H1 (cell line): Measurements from ENCODE around the gene TCHP. TPM values are rescaled to one million over a fixed set of nuclear protein-coding genes. Genes with fewer than 3 reads are reported as not detected.

ENCODE experiments used
- CTCF ChIA-PET: fragments of 300-600 bp; sonication (Branson Sonifier 250); formaldehyde crosslinking; loops from one replicate; lab custom pipeline; 2021; ENCODE audit not compliant: partially characterized antibody; lab: Charles Lee
- POLR2A ChIA-PET: fragments of 300-600 bp; sonication (Branson Sonifier 250); formaldehyde crosslinking; loops from one replicate; lab custom pipeline; 2021; ENCODE audit warnings: inconsistent platforms; ENCODE audit not compliant: partially characterized antibody; lab: Charles Lee
- DNase-seq, 2 experiments: peaks; one replicate each; pipeline versions ENCODE4 v3.0.0 to v3.0.0-alpha.2; 2010 to 2022; ENCODE audit warnings: low spot score in 2 of 2, low read depth in 1 of 2, mixed read lengths in 1 of 2
- FAIRE-seq: peaks from 2 replicates; lab custom pipeline; 2011; peaks lifted over from hg19 to GRCh38; lab: Jason Lieb, UNC
- H2AFZ ChIP-seq: 2 replicates; pipeline ENCODE4 v1.8.1; 2012; ENCODE audit warnings: low read length, inconsistent platforms
- H2AK5ac ChIP-seq: 2 replicates; pipeline ENCODE4 v1.6.1; 2013; ENCODE audit warnings: low read depth, low read length
- H2BK120ac ChIP-seq: replicated peaks from 2 replicates; pipeline ENCODE3; 2013; ENCODE audit warnings: low read depth, low read length, inconsistent platforms
- H2BK12ac ChIP-seq: 2 replicates; pipeline ENCODE4 v1.6.1; 2013; ENCODE audit warnings: low read depth, low read length
- H2BK15ac ChIP-seq: 2 replicates; pipeline ENCODE4 v1.6.1; 2013; ENCODE audit warnings: low read length
- H2BK20ac ChIP-seq: 2 replicates; pipeline ENCODE4 v1.6.1; 2013; ENCODE audit warnings: low read length
- H2BK5ac ChIP-seq: 2 replicates; pipeline ENCODE4 v1.6.1; 2013; ENCODE audit warnings: low read depth, low read length
- H3K14ac ChIP-seq: 2 replicates; pipeline ENCODE4 v1.6.1; 2013; ENCODE audit warnings: inconsistent platforms; ENCODE audit not compliant: insufficient read length
- H3K18ac ChIP-seq: 2 replicates; pipeline ENCODE4 v1.6.1; 2013; ENCODE audit warnings: low read length; ENCODE audit errors: extremely low read depth
- H3K23ac ChIP-seq: 2 replicates; pipeline ENCODE4 v1.6.1; 2013; ENCODE audit warnings: inconsistent platforms; ENCODE audit not compliant: insufficient read length
- H3K23me2 ChIP-seq: 2 replicates; pipeline ENCODE4 v1.6.1; 2013; ENCODE audit warnings: low read depth, low read length
- H3K27ac ChIP-seq: 2 replicates; pipeline ENCODE4 v1.6.1; 2011; ENCODE audit warnings: low read depth, low read length, inconsistent platforms
- H3K27me3 ChIP-seq, 4 experiments: replicated peaks in 1 of 4; 1 replicate in 1 of 4; 2 replicates in 3 of 4; pipeline versions ENCODE4 v1.6.1 to v1.8.1; 2011 to 2013; ENCODE audit warnings: low read length in 3 of 4, mild to moderate bottlenecking in 3 of 4, inconsistent platforms in 2 of 4, mixed read lengths in 2 of 4, moderate library complexity in 1 of 4; ENCODE audit not compliant: control insufficient read depth in 3 of 4, insufficient read depth in 3 of 4; ENCODE audit errors: extremely low read depth in 1 of 4
- H3K36me3 ChIP-seq, 4 experiments: 2 replicates each; pipeline versions ENCODE4 v1.6.1 to v1.8.1; 2011 to 2013; ENCODE audit warnings: mild to moderate bottlenecking in 4 of 4, low read length in 3 of 4, moderate library complexity in 2 of 4, control low read depth in 1 of 4, inconsistent platforms in 1 of 4; ENCODE audit not compliant: insufficient read depth in 4 of 4, control insufficient read depth in 2 of 4
- H3K4ac ChIP-seq: replicated peaks from 2 replicates; pipeline ENCODE3; 2013; ENCODE audit warnings: low read length, low read depth, mixed read lengths, inconsistent platforms; ENCODE audit not compliant: insufficient read length
- H3K4me1 ChIP-seq, 4 experiments: replicated peaks in 1 of 4; 1 replicate in 1 of 4; 2 replicates in 3 of 4; pipeline versions ENCODE4 v1.6.1 to v1.8.1; 2011 to 2013; ENCODE audit warnings: low read length in 3 of 4, inconsistent platforms in 2 of 4, mixed read lengths in 1 of 4; ENCODE audit not compliant: insufficient read depth in 4 of 4, control insufficient read depth in 3 of 4
- H3K4me2 ChIP-seq, 2 experiments: 2 replicates each; pipeline versions ENCODE4 v1.6.1 to v1.8.1; 2011 to 2013; ENCODE audit warnings: low read depth in 2 of 2, low read length in 2 of 2, control low read depth in 1 of 2, inconsistent platforms in 1 of 2, mild to moderate bottlenecking in 1 of 2; ENCODE audit not compliant: insufficient read depth in 1 of 2
- H3K4me3 ChIP-seq, 4 experiments: fragments of 200-600, 300-600 bp in 1 of 4; sonication (generic), shearing (Covaris generic), sonication (Bioruptor Twin) in 1 of 4; 2 replicates each; pipeline versions ENCODE4 v1.5.1 to v1.8.1; 2011 to 2016; ENCODE audit warnings: low read length in 4 of 4, low read depth in 3 of 4, control low read depth in 2 of 4, inconsistent platforms in 2 of 4, mild to moderate bottlenecking in 2 of 4, mixed read lengths in 1 of 4, moderate library complexity in 1 of 4; ENCODE audit not compliant: insufficient read depth in 2 of 4; ENCODE audit errors: extremely low read depth in 1 of 4
- H3K56ac ChIP-seq: replicated peaks from 2 replicates; pipeline ENCODE3; 2013; ENCODE audit warnings: low read depth, mild to moderate bottlenecking, mixed read lengths, low read length, inconsistent platforms; ENCODE audit not compliant: insufficient read length
- H3K79me1 ChIP-seq: 2 replicates; pipeline ENCODE4 v1.6.1; 2013; ENCODE audit warnings: low read depth, low read length, control low read depth
- H3K79me2 ChIP-seq, 2 experiments: 2 replicates each; pipeline versions ENCODE4 v1.6.1 to v1.8.1; 2012 to 2013; ENCODE audit warnings: low read length in 2 of 2, mild to moderate bottlenecking in 2 of 2, inconsistent platforms in 1 of 2; ENCODE audit not compliant: insufficient read depth in 2 of 2, control insufficient read depth in 1 of 2
- H3K9ac ChIP-seq, 4 experiments: replicated peaks in 1 of 4; 1 replicate in 1 of 4; 2 replicates in 3 of 4; pipeline versions ENCODE4 v1.6.1 to v1.8.1; 2011 to 2013; ENCODE audit warnings: low read depth in 3 of 4, low read length in 3 of 4, control low read depth in 2 of 4, mild to moderate bottlenecking in 2 of 4, moderate library complexity in 2 of 4, inconsistent platforms in 1 of 4; ENCODE audit errors: extremely low read depth in 1 of 4
- H3K9me3 ChIP-seq, 2 experiments: 2 replicates each; pipeline versions ENCODE4 v1.6.1 to v1.8.1; 2012 to 2013; ENCODE audit warnings: mild to moderate bottlenecking in 2 of 2, moderate library complexity in 2 of 2, control low read depth in 1 of 2, inconsistent platforms in 1 of 2, low read depth in 1 of 2, low read length in 1 of 2, mixed read lengths in 1 of 2; ENCODE audit not compliant: insufficient read depth in 2 of 2
- H4K20me1 ChIP-seq, 2 experiments: replicated peaks in 1 of 2; 2 replicates each; pipeline versions ENCODE3 to v1.8.1; 2011 to 2013; ENCODE audit warnings: inconsistent platforms in 2 of 2, low read length in 2 of 2, mild to moderate bottlenecking in 1 of 2; ENCODE audit not compliant: insufficient read depth in 2 of 2, control insufficient read depth in 1 of 2
- H4K5ac ChIP-seq: 2 replicates; pipeline ENCODE4 v1.6.1; 2013; ENCODE audit warnings: low read length, low read depth, mixed read lengths, inconsistent platforms; ENCODE audit not compliant: insufficient read length
- H4K8ac ChIP-seq: 2 replicates; pipeline ENCODE4 v1.8.0; 2013; ENCODE audit warnings: mild to moderate bottlenecking, moderate library complexity, low read length, inconsistent platforms; ENCODE audit not compliant: insufficient read depth; ENCODE audit errors: extremely low read depth
- H4K91ac ChIP-seq: replicated peaks from 2 replicates; pipeline ENCODE3; 2013; ENCODE audit warnings: low read length, mixed read lengths, inconsistent platforms; ENCODE audit not compliant: insufficient read length
- BRCA1 ChIP-seq: IDR thresholded peaks from 2 replicates; pipeline ENCODE4 v1.6.1; 2012; ENCODE audit warnings: low read depth, low read length, improper control_type of control experiment
- CBX5 ChIP-seq: fragments of 300-800, 300-1000 bp; sonication (generic); IDR thresholded peaks from 2 replicates; pipeline ENCODE4 v1.7.1; 2016; ENCODE audit warnings: antibody characterized with exemption, low read length, low read depth
- EGR1 ChIP-seq: IDR thresholded peaks from 2 replicates; pipeline ENCODE4 v1.6.1; 2011; ENCODE audit warnings: low read depth, low read length, borderline replicate concordance
- FOSL1 ChIP-seq: IDR thresholded peaks from 2 replicates; pipeline ENCODE4 v1.6.1; 2011; ENCODE audit warnings: mild to moderate bottlenecking, low read depth, low read length, moderate library complexity; ENCODE audit not compliant: insufficient read depth
- RFX5 ChIP-seq: IDR thresholded peaks from 2 replicates; pipeline ENCODE4 v1.6.1; 2011; ENCODE audit warnings: low read depth, low read length, improper control_type of control experiment, borderline replicate concordance
- SP1 ChIP-seq: IDR thresholded peaks from 2 replicates; pipeline ENCODE4 v1.6.1; 2011; ENCODE audit warnings: low read depth, low read length
- SP2 ChIP-seq: IDR thresholded peaks from 2 replicates; pipeline ENCODE4 v1.6.1; 2012; ENCODE audit warnings: mild to moderate bottlenecking, low read length, inconsistent platforms
- TAF1 ChIP-seq: IDR thresholded peaks from 2 replicates; pipeline ENCODE4 v1.6.1; 2011; ENCODE audit warnings: mild to moderate bottlenecking, low read depth, low read length
- WGBS, 2 experiments: shearing (Covaris generic) in 1 of 2; methylation state at CpG; one replicate each; pipeline versions ENCODE4 v1.1.6 to v1.1.7; 2013 to 2015; ENCODE audit warnings: low lambda C conversion rate in 2 of 2, mixed read lengths in 2 of 2, inconsistent platforms in 1 of 2, low coverage in 1 of 2, missing lambda C conversion rate in 1 of 2; ENCODE audit not compliant: insufficient replicate concordance in 2 of 2, insufficient coverage in 1 of 2, insufficient read length in 1 of 2; ENCODE audit errors: extremely low coverage in 1 of 2, missing lambda C conversion rate in 1 of 2; 5-methylcytosine and 5-hydroxymethylcytosine counted together
- polyA plus RNA-seq, 7 experiments: library from polyadenylated mRNA; depleted of rRNA in 3 of 7; stranded (reverse) in 5 of 7; unstranded in 2 of 7; fragments of >200 nt in 5 of 7; fragments of 200-250 nt in 2 of 7; gene quantifications; 1 replicate in 5 of 7; 2 replicates in 1 of 7; 4 replicates in 1 of 7; pipeline versions ENCODE4 v1.2.1 to v1.2.3, GENCODE V29; 2011 to 2013; ENCODE audit warnings: missing spikeins in 2 of 7, mixed read lengths in 2 of 7
- total RNA-seq: library from RNA; stranded (reverse); fragmentation: NEBNext Ultra II Directional; extraction: Animal tissue kit (Norgen Biotek cat#: 25700); gene quantifications from 2 replicates; pipeline ENCODE4 v1.2.1, GENCODE V29; 2021
- TF ChIP-seq, protein P1 (sequence below): IDR thresholded peaks from 2 replicates; pipeline ENCODE4 v1.6.1; 2012; ENCODE audit warnings: inconsistent platforms
- TF ChIP-seq, protein P2 (sequence below), 3 experiments: IDR thresholded peaks; 1 replicate in 2 of 3; 2 replicates in 1 of 3; pipeline versions ENCODE4 v1.5.1 to v1.6.1; 2011; ENCODE audit warnings: low read length in 3 of 3, mild to moderate bottlenecking in 3 of 3, inconsistent platforms in 2 of 3, low read depth in 1 of 3, moderate library complexity in 1 of 3; ENCODE audit not compliant: insufficient read depth in 1 of 3; ENCODE audit errors: control extremely low read depth in 1 of 3

Gene TCHP
- total and polyA plus RNA-seq, 2 of the 8 experiments (the other 6 are each of a cell fraction or from before 2014, with no cell fraction given) = 2.8 to 4.5 TPM

DNA sequence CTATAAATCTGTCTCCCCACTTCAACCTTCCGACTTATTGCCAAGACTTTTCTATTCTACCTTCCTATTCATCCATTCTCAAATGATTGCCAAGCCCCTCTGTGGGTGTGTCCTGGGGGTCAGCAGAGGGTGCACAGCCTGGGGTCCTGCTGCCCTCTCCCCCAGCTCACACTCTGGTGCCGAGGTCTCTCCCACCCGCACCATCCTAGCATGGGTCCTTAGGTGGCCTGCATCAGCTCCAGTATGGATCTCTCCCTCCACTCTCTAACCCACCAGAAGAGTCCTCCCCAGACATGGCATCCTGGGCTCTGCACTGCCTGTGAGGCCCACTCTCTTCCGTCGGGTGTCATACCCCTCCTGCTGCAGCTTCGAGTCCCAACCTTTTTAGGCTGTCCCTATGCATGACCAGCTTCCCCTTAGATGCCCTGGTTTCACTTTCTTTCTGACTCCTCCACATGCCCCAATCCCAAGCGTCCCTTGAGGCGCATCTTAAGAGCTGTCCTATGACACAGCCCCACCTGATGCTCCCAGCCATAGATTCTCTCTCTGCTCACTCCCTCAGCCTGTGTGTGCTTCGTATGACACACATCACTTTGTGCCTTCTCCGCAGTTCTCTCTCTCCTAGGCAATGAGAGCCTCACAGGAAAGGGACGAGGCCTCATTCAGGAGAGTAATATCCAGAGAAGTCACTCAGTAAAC lies 52.2 kb downstream of the TCHP start:
- FAIRE-seq (no peak), DNase-seq (no peak)
- Histone ChIP-seq H2AK5ac (no peak overlapping the region), H3K4ac (no peak overlapping the region), H3K9ac (no peak overlapping the region), H3K14ac (no peak overlapping the region), H3K23ac (no peak overlapping the region), H4K20me1 (no peaks in the 10 kb centered on the region), H4K5ac (no peak overlapping the region), H4K8ac (no peak overlapping the region), H2AFZ (no peak overlapping the region), H2BK15ac (no peak overlapping the region), H3K9me3 (no peaks in the 10 kb centered on the region), H2BK12ac (no peak overlapping the region), H3K36me3 (peaks cover 3 to 19% (median 10%) of the 10 kb centered on the region in 4 experiments; a peak in 6 of 8 replicates), H3K4me3 (no peak overlapping the region), H3K56ac (no peak overlapping the region), H4K91ac (no peak overlapping the region), H3K27ac (no peak overlapping the region), H3K79me2 (no peaks in the 10 kb centered on the region), H2BK120ac (no peak overlapping the region), H3K18ac (no peak overlapping the region), H2BK5ac (no peak overlapping the region), H3K4me2 (no peak overlapping the region), H3K4me1 (peaks cover 0 to 6% (median 0%) of the 10 kb centered on the region in 4 experiments; a peak in 2 of 7 replicates), H3K23me2 (no peaks in the 10 kb centered on the region), H3K27me3 (no peaks in the 10 kb centered on the region), H2BK20ac (no peak overlapping the region), H3K79me1 (no peaks in the 10 kb centered on the region)
- ChIA-PET CTCF (interaction anchor here (0.9 to 1.9 kb wide), 5 partner anchors 10 to 479 kb away, joined by 3 to 7 read pairs (median 3); no protein-coding TSS in a partner anchor), POLR2A (interaction anchor here (0.6 kb wide), 1 partner anchor 460 kb away, joined by 3 read pairs; no protein-coding TSS in a partner anchor)
- WGBS, 2 experiments = 95% methylated on average over 11 of the region's 11 CpGs; no CpG with 5 or more reads in 1 of the 2 experiments
- TF ChIP-seq SP1 (no peak), CBX5 (no peak), TAF1 (no peak), EGR1 (no peak), RFX5 (no peak), BRCA1 (no peak), FOSL1 (no peak), SP2 (no peak)
- TF ChIP-seq, protein P1, sequence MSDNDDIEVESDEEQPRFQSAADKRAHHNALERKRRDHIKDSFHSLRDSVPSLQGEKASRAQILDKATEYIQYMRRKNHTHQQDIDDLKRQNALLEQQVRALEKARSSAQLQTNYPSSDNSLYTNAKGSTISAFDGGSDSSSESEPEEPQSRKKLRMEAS = no peak
- TF ChIP-seq, protein P2, sequence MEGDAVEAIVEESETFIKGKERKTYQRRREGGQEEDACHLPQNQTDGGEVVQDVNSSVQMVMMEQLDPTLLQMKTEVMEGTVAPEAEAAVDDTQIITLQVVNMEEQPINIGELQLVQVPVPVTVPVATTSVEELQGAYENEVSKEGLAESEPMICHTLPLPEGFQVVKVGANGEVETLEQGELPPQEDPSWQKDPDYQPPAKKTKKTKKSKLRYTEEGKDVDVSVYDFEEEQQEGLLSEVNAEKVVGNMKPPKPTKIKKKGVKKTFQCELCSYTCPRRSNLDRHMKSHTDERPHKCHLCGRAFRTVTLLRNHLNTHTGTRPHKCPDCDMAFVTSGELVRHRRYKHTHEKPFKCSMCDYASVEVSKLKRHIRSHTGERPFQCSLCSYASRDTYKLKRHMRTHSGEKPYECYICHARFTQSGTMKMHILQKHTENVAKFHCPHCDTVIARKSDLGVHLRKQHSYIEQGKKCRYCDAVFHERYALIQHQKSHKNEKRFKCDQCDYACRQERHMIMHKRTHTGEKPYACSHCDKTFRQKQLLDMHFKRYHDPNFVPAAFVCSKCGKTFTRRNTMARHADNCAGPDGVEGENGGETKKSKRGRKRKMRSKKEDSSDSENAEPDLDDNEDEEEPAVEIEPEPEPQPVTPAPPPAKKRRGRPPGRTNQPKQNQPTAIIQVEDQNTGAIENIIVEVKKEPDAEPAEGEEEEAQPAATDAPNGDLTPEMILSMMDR (IDR thresholded peaks at IDR 0.05; ENCODE audit: control extremely low read depth in 1 of 3, insufficient read depth in 1 of 3, low read depth in 1 of 3, low read length in 3 of 3) = no peak
